Activated T-helper 9 cell treated with anti-CD3 and anti-CD28 coated beads, Interleukin-2, amount 50 U/mL, for 16 hours (primary cell): ENCODE data around the gene SERTAD1.
"Not testable (repeated sequence)": the region's sequence is repeated elsewhere in the genome, so short reads cannot be mapped to it uniquely, and the experiment has no call there.

Source experiments
- DNase-seq: peaks from one replicate; pipeline ENCODE4 v3.0.0-alpha.2; 2020; ENCODE audit warnings: low read depth

The SERTAD1 gene

GRCh38 chr19:40425450-40426287 is at the start of gene SERTAD1:
Gene SERTAD1 (minus strand): TSS chr19:40425992. CDS start chr19:40423546, 2,446 bp downstream.
- peak; percentile 100 for DNase-seq

DNA sequence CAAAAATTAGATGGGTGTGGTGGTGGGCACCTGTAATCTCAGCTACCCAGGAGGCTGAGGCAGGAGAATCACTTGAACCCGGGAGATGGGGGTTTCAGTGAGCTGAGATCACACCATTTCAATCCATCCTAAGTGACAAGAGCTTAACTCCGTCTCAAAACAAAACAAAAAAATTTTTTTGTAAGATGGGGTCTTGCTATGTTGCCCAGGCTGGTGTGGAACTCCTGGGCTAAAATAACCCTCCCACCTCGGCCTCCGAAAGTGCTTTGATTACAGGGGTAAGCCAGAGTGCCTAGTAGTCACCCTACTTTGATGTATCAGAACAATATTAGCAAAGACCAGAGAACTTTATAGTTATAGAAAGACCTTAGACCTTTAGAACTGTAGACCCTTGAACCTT is 48.9 kb upstream of the SERTAD1 start:
- DNase-seq = no peak

- no peak for DNase-seq
Measured at GRCh38 chr19:40472516-40472915, 46.7 kb upstream of the SERTAD1 start.

DNA sequence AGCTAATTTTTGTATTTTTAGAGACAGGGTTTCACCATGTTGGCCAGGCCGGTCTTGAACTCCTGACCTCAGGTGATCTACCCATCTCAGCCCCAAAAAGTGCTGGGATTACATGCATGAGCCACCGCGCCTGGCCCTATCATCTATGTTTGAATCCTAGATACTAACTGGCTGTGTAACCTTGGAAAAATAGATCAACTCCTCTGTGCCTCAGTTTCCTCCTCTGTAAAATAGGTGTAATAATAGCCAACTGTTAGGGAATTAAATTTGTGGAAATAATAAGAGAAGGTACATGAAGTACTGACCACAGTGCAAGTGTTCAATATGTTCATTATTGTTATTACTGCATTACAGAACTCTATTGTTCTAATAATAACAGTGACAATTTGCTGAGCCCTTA is 45.3 kb upstream of the SERTAD1 start:
- DNase-seq = no peak

GRCh38 chr19:40469011-40469410 is 43.2 kb upstream of the SERTAD1 start:
- DNase-seq = no peak

- DNase-seq = no peak
Measured at GRCh38 chr19:40466985-40467734, 41.4 kb upstream of the SERTAD1 start, which contains the start of gene SPTBN4. Gene SPTBN4 (plus strand): TSS chr19:40467001. CDS start chr19:40472622, 5,621 bp downstream.

DNA sequence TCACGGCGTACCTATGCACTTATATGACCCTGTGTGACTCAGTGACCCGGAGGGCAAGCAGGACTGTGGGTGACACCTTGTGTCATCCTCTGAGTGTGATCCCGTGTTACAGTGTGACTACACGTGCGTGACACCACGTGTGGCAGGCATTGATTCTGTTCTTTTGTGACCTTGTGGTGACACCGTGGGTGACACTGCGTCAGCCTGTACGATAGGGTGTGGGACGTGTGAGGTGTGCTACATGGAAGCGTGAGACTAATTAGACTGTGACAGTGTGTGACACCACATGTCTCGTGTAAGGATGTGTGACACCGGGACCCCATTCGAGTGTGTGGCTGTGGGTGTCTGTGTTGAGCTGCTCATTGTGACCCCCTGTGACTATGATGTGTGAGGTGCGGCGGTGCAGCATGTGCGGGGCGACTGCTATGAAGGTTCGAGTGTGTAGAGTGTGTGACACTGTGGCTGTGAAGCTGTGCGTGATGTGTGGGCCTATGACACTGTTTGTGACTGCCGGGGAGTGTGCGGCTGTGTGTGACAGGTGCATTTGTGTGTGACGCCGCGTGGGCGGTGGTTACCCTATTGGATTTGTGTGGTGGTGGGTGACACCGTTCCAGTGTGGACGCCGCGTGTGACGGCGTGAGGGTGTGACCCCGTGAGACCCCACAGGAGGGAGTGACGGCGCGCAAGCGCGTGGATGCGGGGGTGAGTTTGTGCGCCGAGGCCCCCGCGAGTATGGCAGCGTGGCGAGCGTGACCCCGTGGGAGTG is 40.6 kb upstream of the SERTAD1 start:
- peak; percentile 68 for DNase-seq

DNA sequence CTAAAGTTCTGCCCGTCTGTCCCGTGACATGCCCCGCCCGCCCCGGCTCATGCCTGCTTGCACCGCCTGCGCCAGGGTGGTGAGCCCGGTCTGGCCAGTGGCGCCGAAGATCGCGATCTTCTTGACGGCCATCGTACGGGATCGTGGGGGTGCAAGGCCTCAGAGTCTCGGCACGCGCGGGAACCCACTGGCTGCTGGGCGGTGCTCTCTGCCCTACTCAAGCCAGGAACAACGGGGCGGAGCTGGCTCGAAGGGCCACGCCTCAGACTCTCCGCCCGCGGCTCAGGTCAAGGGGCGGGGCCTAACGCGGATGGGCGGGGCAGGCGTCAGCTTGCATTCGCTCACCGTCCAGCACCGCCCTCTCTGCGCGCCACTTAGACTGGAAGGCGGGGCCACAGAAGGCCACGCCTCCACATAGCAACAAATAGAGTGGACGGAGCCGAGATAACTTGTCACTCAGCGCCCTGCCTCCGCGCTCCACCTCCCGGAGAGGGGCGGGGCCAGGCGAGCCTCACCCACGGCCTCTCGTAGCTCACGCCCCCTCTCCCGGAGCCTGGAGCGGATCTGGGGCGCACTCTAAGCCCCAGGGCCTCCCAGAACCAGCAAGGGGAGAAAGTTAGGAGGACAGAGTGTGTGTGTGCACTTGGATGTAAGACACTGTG is 39.9 kb upstream of the SERTAD1 start, which contains the start of gene BLVRB:
Gene BLVRB (minus strand): TSS at position 189 of the 662 bp plus-strand sequence. CDS start 57 bp downstream, at position 132.
- peak; percentile 99 for DNase-seq

DNA sequence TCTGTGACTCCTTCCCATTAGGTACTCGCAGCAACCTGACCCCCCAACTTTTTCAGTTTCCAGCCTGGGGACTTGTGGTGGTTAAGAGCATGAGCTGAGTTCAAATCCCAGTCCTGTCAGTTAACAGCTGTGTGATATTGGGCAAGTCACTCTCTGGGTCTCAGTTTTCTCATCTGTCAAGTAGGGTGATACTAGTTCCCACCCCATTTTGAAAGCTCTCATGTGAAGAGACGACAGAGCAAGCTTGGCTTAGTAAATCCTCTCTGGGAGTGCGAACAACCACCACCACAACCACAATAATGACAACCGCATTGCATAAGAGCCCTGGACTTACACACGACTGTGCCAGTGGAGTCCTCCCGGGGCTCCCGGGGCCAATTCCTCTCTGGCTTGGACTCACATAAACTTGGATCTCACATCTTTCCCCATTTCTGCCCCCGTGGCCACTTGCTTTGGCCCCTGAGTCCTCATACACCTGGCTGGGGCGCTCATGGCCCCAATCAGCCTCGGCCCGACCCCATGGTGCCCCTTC is 39.3 kb upstream of the SERTAD1 start:
- DNase-seq = no peak

DNA sequence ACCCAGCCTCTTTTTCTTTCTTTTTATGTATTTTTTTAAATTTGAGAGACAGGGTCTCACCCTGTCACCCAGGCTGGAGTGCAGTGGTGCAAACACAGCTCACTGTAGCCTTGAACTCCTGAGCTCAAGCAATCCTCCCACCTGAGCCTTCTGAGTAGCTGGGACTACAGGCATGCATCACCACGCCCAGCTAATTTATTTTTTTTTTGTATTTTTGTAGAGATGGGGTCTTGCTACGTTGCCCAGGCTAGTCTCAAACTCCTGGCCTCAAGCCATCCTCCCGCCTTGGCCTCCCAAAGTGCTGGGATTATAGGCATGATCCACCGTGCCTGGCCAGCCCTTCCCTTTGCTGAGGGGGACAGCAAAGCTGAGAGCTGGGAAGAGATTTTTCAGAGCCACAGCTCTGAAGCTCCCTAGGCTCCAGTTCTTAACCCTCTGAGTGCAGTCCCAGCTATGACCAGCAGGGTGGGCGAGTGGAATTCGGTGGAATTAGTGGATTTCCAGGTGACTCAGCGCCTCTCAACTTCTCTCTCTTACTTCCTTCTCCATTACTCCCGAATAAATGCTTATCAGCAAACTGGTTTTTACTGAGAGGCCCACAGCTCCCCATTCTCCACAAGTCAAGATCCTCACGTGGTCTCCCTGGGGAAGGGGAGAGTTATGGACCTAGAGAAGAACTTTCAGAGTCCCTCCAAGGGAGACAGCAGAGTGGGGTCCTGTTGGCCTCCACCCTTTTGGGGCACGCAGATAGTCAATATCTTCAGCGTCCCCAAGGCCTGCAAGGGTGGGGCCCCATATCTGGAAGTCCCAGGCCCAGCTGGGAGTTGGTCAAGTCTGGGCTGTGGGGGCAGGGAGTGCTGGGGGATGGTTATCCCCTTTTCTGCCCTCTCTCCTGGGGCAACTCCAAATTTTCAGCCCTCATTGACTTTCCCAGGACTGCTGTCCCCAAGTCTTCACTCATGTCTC is 38.5 kb upstream of the SERTAD1 start:
- peak; percentile 53 for DNase-seq

GRCh38 chr19:40463587-40464037 is 37.8 kb upstream of the SERTAD1 start:
- not testable (repeated sequence) for DNase-seq

GRCh38 chr19:40461669-40462221 is 36.0 kb upstream of the SERTAD1 start:
- no peak for DNase-seq

DNA sequence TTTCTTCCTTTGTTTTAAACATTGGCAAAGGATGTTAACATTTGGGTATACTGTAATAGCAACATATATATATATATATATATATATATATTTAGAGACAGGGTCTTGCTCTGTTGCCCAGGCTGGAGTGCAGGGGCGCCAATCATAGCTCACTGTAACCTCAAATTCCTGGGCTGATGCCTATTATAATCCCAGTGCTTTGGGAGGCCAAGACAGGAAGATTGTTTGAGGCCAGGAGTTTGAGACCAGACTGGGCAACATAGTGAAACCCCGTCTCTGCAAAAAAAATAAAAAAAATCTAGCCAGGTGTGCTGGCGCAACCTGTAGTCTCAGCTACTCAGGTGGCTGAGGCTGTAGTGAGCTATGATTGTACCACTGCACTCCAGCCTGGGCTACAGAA is 34.4 kb upstream of the SERTAD1 start:
- no peak for DNase-seq

- no peak for DNase-seq
Measured at GRCh38 chr19:40458597-40458974, 32.8 kb upstream of the SERTAD1 start.

DNA sequence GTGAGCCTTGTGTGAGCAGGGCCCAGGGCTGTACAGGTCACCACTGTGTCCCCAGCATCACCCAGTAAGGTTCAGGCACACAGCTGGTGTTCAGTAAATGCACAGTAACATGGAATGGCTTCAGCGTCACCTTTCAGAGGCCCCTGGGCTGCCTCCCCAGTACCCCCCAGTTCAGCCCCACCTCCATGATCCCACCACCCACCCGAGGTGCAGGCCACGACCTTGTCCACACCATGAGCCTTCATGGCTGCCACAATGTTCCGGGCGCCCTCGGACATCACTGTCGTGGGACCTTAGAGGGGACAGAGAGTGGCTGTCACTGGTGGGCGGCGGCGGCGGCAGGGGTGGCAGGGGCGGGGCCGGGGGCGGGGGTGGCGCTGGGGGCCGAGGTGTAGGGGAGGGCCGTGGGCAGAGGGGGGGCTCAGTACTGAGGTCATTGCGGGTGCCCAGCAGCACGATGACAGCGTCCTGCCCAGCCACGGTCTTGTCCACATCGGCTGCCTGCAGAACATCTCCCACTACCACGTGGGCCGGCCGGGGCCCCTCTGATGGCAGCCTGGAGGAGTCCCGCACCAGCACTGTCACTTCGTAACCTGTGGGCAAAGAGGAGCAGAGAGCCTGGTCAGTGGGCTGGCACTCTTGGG is 32.3 kb upstream of the SERTAD1 start:
- DNase-seq = no peak

GRCh38 chr19:40457048-40457447 is 31.3 kb upstream of the SERTAD1 start:
- DNase-seq = no peak

- DNase-seq = not testable (repeated sequence)
Measured at GRCh38 chr19:40453943-40454342, 28.2 kb upstream of the SERTAD1 start.

DNA sequence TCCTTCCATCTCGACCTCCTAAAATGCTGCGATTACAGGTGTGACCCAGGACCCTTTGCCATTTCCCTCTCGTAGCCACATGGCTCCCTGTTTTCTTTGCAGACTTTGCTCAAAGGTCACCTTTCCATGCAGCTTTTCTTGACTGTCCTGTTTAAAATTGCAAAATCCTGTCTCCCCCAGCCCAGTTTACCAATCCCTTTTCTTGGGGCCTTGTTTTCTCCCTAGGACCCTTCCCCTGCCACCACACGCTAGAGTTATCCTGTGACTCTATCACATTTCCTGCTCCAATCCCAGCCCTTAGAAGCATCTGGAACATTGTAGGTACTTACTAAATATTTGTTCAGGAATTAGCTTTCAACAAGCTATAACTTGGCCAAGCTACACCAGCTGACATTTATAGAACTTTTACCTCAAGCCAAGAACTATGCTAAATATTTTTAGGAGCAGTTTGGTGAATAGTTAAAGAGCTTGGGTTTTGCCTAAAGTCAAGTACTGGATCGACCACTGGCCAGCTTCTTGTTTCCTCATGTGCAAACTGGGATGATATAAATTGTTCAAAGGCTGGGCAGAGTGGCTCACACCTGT is 27.5 kb upstream of the SERTAD1 start:
- no peak for DNase-seq

- no peak for DNase-seq
Measured at GRCh38 chr19:40452016-40452415, 26.2 kb upstream of the SERTAD1 start.
